GM12878 (cell line): Measurements from ENCODE around the gene CHN2. TPM values are rescaled to one million over a fixed set of nuclear protein-coding genes. Genes with fewer than 3 reads are reported as not detected.

Source experiments
- BACH1 ChIP-seq: fragments of 450-650 bp; IDR thresholded peaks from 2 replicates; pipeline ENCODE4 v1.6.1; 2017; ENCODE audit warnings: mild to moderate bottlenecking, borderline replicate concordance
- CEBPZ ChIP-seq: fragments of 150-350 bp; IDR thresholded peaks from 2 replicates; pipeline ENCODE4 v1.6.1; 2016; ENCODE audit warnings: low read depth, low read length
- SIX5 ChIP-seq: IDR thresholded peaks from 2 replicates; pipeline ENCODE4 v1.6.1; 2011; ENCODE audit warnings: mild to moderate bottlenecking, low read depth, low read length, moderate library complexity; ENCODE audit not compliant: severe bottlenecking
- ZBTB4 ChIP-seq: fragments of 450-650 bp; formaldehyde crosslinking; IDR thresholded peaks from 2 replicates; pipeline ENCODE4 v1.4.0; 2022; ENCODE audit warnings: mild to moderate bottlenecking, moderate library complexity
- polyA plus RNA-seq, 11 experiments: library from polyadenylated mRNA; depleted of rRNA in 4 of 11; unstranded in 6 of 11; stranded (reverse) in 5 of 11; fragments of >200 nt; fragmentation: Nextera tagmentation in 4 of 11; fragmentation: Illumina TruSeq in 1 of 11; extraction: Ambion mirVana in 4 of 11; extraction: Trizol in 1 of 11; gene quantifications; 1 replicate in 1 of 11; 2 replicates in 10 of 11; pipeline versions ENCODE4 v1.2.1 to v1.2.3, GENCODE V29; 2011 to 2016; ENCODE audit warnings: inconsistent platforms in 2 of 11, missing spikeins in 2 of 11, low read depth in 1 of 11
- total RNA-seq, 4 experiments: library from RNA; depleted of rRNA in 3 of 4; stranded (reverse); fragments of >200 nt in 3 of 4; fragmentation: Illumina TruSeq in 1 of 4; extraction: Trizol in 1 of 4; gene quantifications; 2 replicates each; pipeline versions ENCODE4 v1.2.1 to v1.2.3, GENCODE V29; 2013 to 2021

The CHN2 gene
- total and polyA plus RNA-seq, 10 of the 15 experiments (the other 5 are each of a cell fraction or from before 2014, with no cell fraction given): 0.11 to 3.8 (median 0.37) TPM; not detected in 2

GRCh38 chr7:29304756-29305155, 110.2 kb downstream of the CHN2 start (continued):
- no peak for TF ChIP-seq ZBTB4 (CRISPR knock-in tag)
- TF ChIP-seq CEBPZ: no peak
- TF ChIP-seq BACH1: no peak
- TF ChIP-seq SIX5: no peak
